B cell (primary cell): ENCODE measurements around the gene KCNIP1. TPM values are rescaled to one million over a fixed set of nuclear protein-coding genes. Genes with fewer than 3 reads are reported as not detected.

Experiments
- ATAC-seq: fragments of 200-7000 bp; cut with Tn5 transposase; one replicate; pipeline ENCODE4 v1.10.0; 2021; ENCODE audit warnings: low read depth, mild to moderate bottlenecking, moderate number of reproducible peaks, moderate library complexity
- CTCF ChIA-PET: fragments of 350-600 bp; sonication (Branson Sonifier 250); formaldehyde crosslinking; loops from one replicate; lab custom pipeline; 2021; ENCODE audit warnings: antibody characterized with exemption, inconsistent platforms; lab: Charles Lee
- POLR2A ChIA-PET: fragments of 350-600 bp; sonication (Branson Sonifier 250); formaldehyde crosslinking; loops from one replicate; lab custom pipeline; 2021; ENCODE audit warnings: antibody characterized with exemption; lab: Charles Lee
- DNase-seq: peaks from one replicate; pipeline ENCODE4 v3.0.0; 2013
- H2AFZ ChIP-seq: 2 replicates; pipeline ENCODE4 v1.6.1; 2012; ENCODE audit warnings: mild to moderate bottlenecking, low read depth, low read length; ENCODE audit not compliant: insufficient read depth, poor library complexity, severe bottlenecking
- H3K27ac ChIP-seq, 2 donors: 1 replicate in 1 of 2; 2 replicates in 1 of 2; pipeline ENCODE4 v1.5.1; 2012 to 2013; ENCODE audit warnings: low read length in 2 of 2, mild to moderate bottlenecking in 2 of 2, moderate library complexity in 1 of 2
- H3K27me3 ChIP-seq, 4 experiments: fragments of 200-600 bp in 1 of 4; sonication (generic) in 1 of 4; replicated peaks in 1 of 4; 1 replicate in 2 of 4; 2 replicates in 2 of 4; pipeline versions ENCODE4 v1.6.1 to v1.7.0; 2013 to 2016; ENCODE audit warnings: low read length in 3 of 4, mild to moderate bottlenecking in 2 of 4, mixed read lengths in 1 of 4, moderate library complexity in 1 of 4; ENCODE audit not compliant: insufficient read depth in 4 of 4, control insufficient read depth in 3 of 4; ENCODE audit errors: control extremely low read depth in 1 of 4
- H3K36me3 ChIP-seq, 2 experiments: replicated peaks in 1 of 2; 1 replicate in 1 of 2; 2 replicates in 1 of 2; pipeline versions ENCODE4 v1.6.1 to v1.7.1; 2013; ENCODE audit warnings: low read length in 1 of 2; ENCODE audit not compliant: insufficient read depth in 2 of 2, control insufficient read depth in 1 of 2; ENCODE audit errors: control extremely low read depth in 1 of 2, extremely low read depth in 1 of 2
- H3K4me1 ChIP-seq, 2 donors: fragments of 200-600 bp in 1 of 2; sonication (generic) in 1 of 2; 1 replicate in 1 of 2; 2 replicates in 1 of 2; pipeline versions ENCODE4 v1.5.1 to v1.6.1; 2013 to 2017; ENCODE audit warnings: low read length in 2 of 2; ENCODE audit not compliant: control insufficient read depth in 2 of 2, insufficient read depth in 2 of 2
- H3K4me2 ChIP-seq: replicated peaks from 2 replicates; pipeline ENCODE3; 2012; ENCODE audit warnings: mild to moderate bottlenecking, low read depth, low read length; ENCODE audit not compliant: poor library complexity, severe bottlenecking
- H3K4me3 ChIP-seq, 5 experiments: fragments of 200-600 bp in 1 of 5; sonication (generic) in 1 of 5; 1 replicate in 3 of 5; 2 replicates in 2 of 5; pipeline versions ENCODE4 v1.5.1 to v1.7.0; 2011 to 2016; ENCODE audit warnings: low read length in 4 of 5, mild to moderate bottlenecking in 4 of 5, low read depth in 2 of 5, control low read depth in 1 of 5, moderate library complexity in 1 of 5; ENCODE audit not compliant: insufficient read depth in 1 of 5; ENCODE audit errors: control extremely low read depth in 1 of 5, extremely low read depth in 1 of 5
- H3K79me2 ChIP-seq: fragments of 200-600 bp; sonication (generic); one replicate; pipeline ENCODE4 v1.6.0; 2016; ENCODE audit warnings: low read length; ENCODE audit not compliant: control insufficient read depth, insufficient read depth
- H3K9ac ChIP-seq: fragments of 200-600 bp; sonication (generic); 2 replicates; pipeline ENCODE4 v1.6.1; 2017; ENCODE audit warnings: mild to moderate bottlenecking, low read length, moderate library complexity
- H3K9me3 ChIP-seq, 3 donors: one replicate each; pipeline versions ENCODE4 v1.6.1 to v1.7.1; 2013; ENCODE audit warnings: low read length in 2 of 3; ENCODE audit not compliant: control insufficient read depth in 2 of 3, insufficient read depth in 1 of 3; ENCODE audit errors: control extremely low read depth in 1 of 3
- H4K20me1 ChIP-seq: 2 replicates; pipeline ENCODE4 v1.6.0; 2012; ENCODE audit warnings: mild to moderate bottlenecking, low read length; ENCODE audit not compliant: insufficient read depth, control insufficient read depth, poor library complexity, severe bottlenecking
- H3K27ac Mint-ChIP-seq: one replicate; pipeline ENCODE4 v1.8.0; 2021; ENCODE audit warnings: mixed read lengths
- H3K27me3 Mint-ChIP-seq: one replicate; pipeline ENCODE4 v1.8.0; 2021; ENCODE audit warnings: mixed read lengths
- H3K4me1 Mint-ChIP-seq: one replicate; pipeline ENCODE4 v1.8.0; 2021; ENCODE audit warnings: mixed read lengths
- H3K4me3 Mint-ChIP-seq: one replicate; pipeline ENCODE4 v1.8.0; 2021; ENCODE audit warnings: mixed read lengths
- H3K9me3 Mint-ChIP-seq: one replicate; pipeline ENCODE4 v1.8.0; 2022; ENCODE audit warnings: mixed read lengths; ENCODE audit not compliant: insufficient read depth
- EZH2 ChIP-seq: IDR thresholded peaks from 2 replicates; pipeline ENCODE4 v1.6.1; 2012; ENCODE audit warnings: borderline replicate concordance, low read depth, mild to moderate bottlenecking, moderate library complexity, low read length; ENCODE audit not compliant: insufficient read depth, poor library complexity, severe bottlenecking
- WGBS: methylation state at CpG from one replicate; pipeline ENCODE4 v1.1.5; 2013; ENCODE audit warnings: missing lambda C conversion rate; ENCODE audit not compliant: insufficient coverage; 5-methylcytosine and 5-hydroxymethylcytosine counted together
- intact Hi-C: fragments of 100-400 bp; cut with micrococcal nuclease; formaldehyde crosslinking; loops from one replicate; pipeline ENCODE4 v1.10.0; 2022
- polyA plus RNA-seq: library from polyadenylated mRNA; depleted of rRNA; stranded (reverse); fragments of >200 nt; gene quantifications from 2 replicates; pipeline ENCODE4 v1.2.3, GENCODE V29; 2012
- total RNA-seq, 2 donors: library from RNA; stranded (reverse); fragments of 120-200 nt in 1 of 2; gene quantifications; 1 replicate in 1 of 2; 2 replicates in 1 of 2; pipeline versions ENCODE4 v1.2.3 to v1.2.4, GENCODE V29; 2013 to 2022
- TF ChIP-seq, protein P1 (sequence below): fragments of 200-600 bp; IDR thresholded peaks from one replicate; pipeline ENCODE4 v1.8.0; 2022; ENCODE audit warnings: antibody characterized with exemption, mild to moderate bottlenecking

Gene KCNIP1
- total and polyA plus RNA-seq, 2 donors (not counting 1 experiment from before 2014, with no cell fraction given): not detected

DNA sequence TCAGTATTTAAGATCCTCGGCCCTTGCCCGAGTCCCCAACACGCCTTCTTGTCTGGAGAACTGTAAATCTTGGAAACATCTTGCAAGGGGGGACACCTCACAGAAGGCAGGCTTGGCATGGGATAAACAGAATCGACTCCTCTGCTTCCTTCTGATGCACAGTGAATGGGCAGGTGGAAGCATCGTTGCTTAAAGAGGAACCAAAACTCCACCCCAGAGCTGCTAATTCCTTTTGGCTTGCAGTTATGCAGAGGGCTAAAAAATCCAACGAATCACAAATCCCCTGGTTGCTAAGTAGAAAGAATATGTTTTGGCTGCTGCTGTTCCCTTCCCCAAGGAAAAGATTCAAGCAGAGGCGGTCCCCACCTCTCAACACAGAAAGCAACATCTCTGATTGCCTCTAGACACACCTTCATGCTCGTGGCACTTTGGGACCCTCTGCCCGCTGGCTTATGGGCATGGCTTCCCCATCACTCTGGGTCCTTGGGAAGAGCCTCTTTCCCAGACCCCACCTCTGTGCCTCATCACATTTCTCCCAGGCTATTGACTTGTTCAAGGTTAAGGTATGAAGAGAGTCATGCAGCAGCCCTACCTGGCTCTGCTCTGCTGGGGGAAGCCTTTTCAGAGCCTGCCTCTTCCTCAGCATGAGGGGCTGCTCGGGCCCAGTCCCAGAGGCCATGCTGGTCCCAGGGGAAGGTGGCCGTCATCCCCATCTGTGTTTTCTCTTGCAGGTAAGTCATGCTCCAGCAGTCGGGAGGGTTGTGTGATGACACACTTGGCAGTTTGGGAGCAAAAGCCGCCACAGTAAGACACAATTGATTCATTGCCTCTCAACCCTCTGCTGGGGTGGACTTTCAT is 137.1 kb downstream of the KCNIP1 start:
- Histone ChIP-seq H3K27me3 (peaks cover 0 to 10% (median 3%) of the 10 kb centered on the region in 4 experiments), H3K9me3 (peaks cover 0 to 6% (median 0%) of the 10 kb centered on the region in 3 donors), H3K79me2 (no peaks in the 10 kb centered on the region), H3K4me2 (no peak overlapping the region), H3K4me3 (no peak overlapping the region), H4K20me1 (no peaks in the 10 kb centered on the region), H3K4me1 (no peaks in the 10 kb centered on the region), H2AFZ (no peak overlapping the region), H3K9ac (no peak overlapping the region), H3K36me3 (no peaks in the 10 kb centered on the region), H3K27ac (no peak overlapping the region)
- ChIA-PET CTCF (no interaction called here), POLR2A (no interaction called here)
- DNase-seq (no peak), ATAC-seq (no peak)
- Mint-ChIP-seq H3K9me3 (no peaks in the 10 kb centered on the region), H3K4me1 (no peaks in the 10 kb centered on the region), H3K27me3 (peaks cover 50% of the 10 kb centered on the region), H3K4me3 (no peak overlapping the region), H3K27ac (no peak overlapping the region)
- intact Hi-C loops: no loop called here
- TF ChIP-seq, protein P1, sequence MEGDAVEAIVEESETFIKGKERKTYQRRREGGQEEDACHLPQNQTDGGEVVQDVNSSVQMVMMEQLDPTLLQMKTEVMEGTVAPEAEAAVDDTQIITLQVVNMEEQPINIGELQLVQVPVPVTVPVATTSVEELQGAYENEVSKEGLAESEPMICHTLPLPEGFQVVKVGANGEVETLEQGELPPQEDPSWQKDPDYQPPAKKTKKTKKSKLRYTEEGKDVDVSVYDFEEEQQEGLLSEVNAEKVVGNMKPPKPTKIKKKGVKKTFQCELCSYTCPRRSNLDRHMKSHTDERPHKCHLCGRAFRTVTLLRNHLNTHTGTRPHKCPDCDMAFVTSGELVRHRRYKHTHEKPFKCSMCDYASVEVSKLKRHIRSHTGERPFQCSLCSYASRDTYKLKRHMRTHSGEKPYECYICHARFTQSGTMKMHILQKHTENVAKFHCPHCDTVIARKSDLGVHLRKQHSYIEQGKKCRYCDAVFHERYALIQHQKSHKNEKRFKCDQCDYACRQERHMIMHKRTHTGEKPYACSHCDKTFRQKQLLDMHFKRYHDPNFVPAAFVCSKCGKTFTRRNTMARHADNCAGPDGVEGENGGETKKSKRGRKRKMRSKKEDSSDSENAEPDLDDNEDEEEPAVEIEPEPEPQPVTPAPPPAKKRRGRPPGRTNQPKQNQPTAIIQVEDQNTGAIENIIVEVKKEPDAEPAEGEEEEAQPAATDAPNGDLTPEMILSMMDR: no peak
- TF ChIP-seq EZH2: no peak
- 76% methylated on average over 8 of the region's 13 CpGs for WGBS

DNA sequence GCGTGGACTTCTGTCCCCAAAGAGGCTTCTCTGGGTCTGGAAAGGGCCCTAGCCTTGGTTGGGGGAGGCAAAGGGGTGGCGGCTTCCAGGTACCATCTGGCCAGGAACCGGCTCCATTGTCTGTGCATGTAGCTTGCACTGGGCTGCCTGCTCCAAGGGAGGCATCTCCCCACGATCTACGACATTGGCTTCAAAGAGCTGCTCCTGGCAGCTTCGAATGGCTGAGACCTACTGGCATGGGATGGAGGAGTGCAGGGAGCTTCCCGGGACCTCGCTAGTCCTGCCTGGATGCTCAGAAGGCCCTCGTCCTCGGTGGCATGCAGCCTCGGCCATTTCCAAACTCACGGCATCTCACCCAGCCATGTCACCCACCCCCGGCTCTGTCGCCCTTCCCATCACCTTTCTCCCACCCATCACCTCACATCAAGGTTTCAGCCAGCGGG is 137.8 kb downstream of the KCNIP1 start:
- intact Hi-C loops: no loop called here
- Mint-ChIP-seq H3K4me3 (no peak overlapping the region), H3K27me3 (peaks cover 49% of the 10 kb centered on the region), H3K4me1 (no peaks in the 10 kb centered on the region), H3K27ac (no peak overlapping the region), H3K9me3 (no peaks in the 10 kb centered on the region)
- H3K4me1 ChIP-seq: no peaks in the 10 kb centered on the region
- no peaks in the 10 kb centered on the region for H3K36me3 ChIP-seq
- WGBS: 87% methylated on average over 10 of the region's 15 CpGs
- ATAC-seq: no peak
- POLR2A ChIA-PET: no interaction called here
- no peak overlapping the region for H3K4me2 ChIP-seq
- peaks cover 0 to 10% (median 3%) of the 10 kb centered on the region in 4 experiments for H3K27me3 ChIP-seq
- no peak overlapping the region for H3K4me3 ChIP-seq
- TF ChIP-seq, protein P1: no peak
- TF ChIP-seq EZH2: no peak
- H3K79me2 ChIP-seq: no peaks in the 10 kb centered on the region
- no peak for DNase-seq
- CTCF ChIA-PET: no interaction called here
- H2AFZ ChIP-seq: no peak overlapping the region
- H3K9me3 ChIP-seq: peaks cover 0 to 6% (median 0%) of the 10 kb centered on the region in 3 donors
- no peaks in the 10 kb centered on the region for H4K20me1 ChIP-seq
- no peak overlapping the region for H3K9ac ChIP-seq
- H3K27ac ChIP-seq: no peak overlapping the region
